Trophoblast cell (in vitro differentiated cells and primary cell): ENCODE results near the gene CRHBP.
"Not testable (repeated sequence)": the region's sequence is repeated elsewhere in the genome, so short reads cannot be mapped to it uniquely, and the experiment has no call there.

Experiments
- DNase-seq, 2 donors: peaks; one replicate each; pipeline ENCODE4 v3.0.0-alpha.2; 2016
- H2AFZ ChIP-seq: 2 replicates; pipeline ENCODE4 v1.6.1; 2013; ENCODE audit warnings: low read length, moderate library complexity, mild to moderate bottlenecking; ENCODE audit not compliant: insufficient read depth, poor library complexity
- H2AK5ac ChIP-seq: 2 replicates; pipeline ENCODE4 v1.6.1; 2013; ENCODE audit warnings: mild to moderate bottlenecking, low read length
- H2BK120ac ChIP-seq: 2 replicates; pipeline ENCODE4 v1.6.1; 2013; ENCODE audit warnings: low read length, mild to moderate bottlenecking, moderate library complexity; ENCODE audit not compliant: insufficient read depth, poor library complexity
- H2BK12ac ChIP-seq: 2 replicates; pipeline ENCODE4 v1.6.1; 2013; ENCODE audit warnings: mild to moderate bottlenecking, low read length, moderate library complexity
- H2BK5ac ChIP-seq: 2 replicates; pipeline ENCODE4 v1.6.1; 2013; ENCODE audit warnings: low read length, low read depth, moderate library complexity, mild to moderate bottlenecking; ENCODE audit not compliant: poor library complexity
- H3K14ac ChIP-seq: 2 replicates; pipeline ENCODE4 v1.6.1; 2013; ENCODE audit warnings: mild to moderate bottlenecking, low read length
- H3K18ac ChIP-seq: 2 replicates; pipeline ENCODE4 v1.6.1; 2013; ENCODE audit warnings: mild to moderate bottlenecking, low read length
- H3K23ac ChIP-seq: 2 replicates; pipeline ENCODE4 v1.6.1; 2013; ENCODE audit warnings: low read length
- H3K27ac ChIP-seq: 2 replicates; pipeline ENCODE4 v1.5.1; 2013; ENCODE audit warnings: low read depth, mild to moderate bottlenecking, inconsistent platforms, low read length, moderate library complexity
- H3K27me3 ChIP-seq: 2 replicates; pipeline ENCODE4 v1.6.1; 2013; ENCODE audit warnings: inconsistent platforms, mild to moderate bottlenecking, low read length, moderate library complexity; ENCODE audit not compliant: insufficient read depth
- H3K36me3 ChIP-seq, 2 experiments: 1 replicate in 1 of 2; 2 replicates in 1 of 2; pipeline ENCODE4 v1.6.1; 2013; ENCODE audit warnings: low read length in 2 of 2, mild to moderate bottlenecking in 2 of 2, moderate library complexity in 1 of 2; ENCODE audit not compliant: insufficient read depth in 2 of 2, control insufficient read depth in 1 of 2
- H3K4ac ChIP-seq: 2 replicates; pipeline ENCODE4 v1.6.1; 2013; ENCODE audit warnings: low read depth, mild to moderate bottlenecking, low read length, moderate library complexity
- H3K4me1 ChIP-seq, 2 experiments: 1 replicate in 1 of 2; 2 replicates in 1 of 2; pipeline ENCODE4 v1.6.1; 2013; ENCODE audit warnings: low read length in 2 of 2, mild to moderate bottlenecking in 2 of 2, moderate library complexity in 1 of 2; ENCODE audit not compliant: insufficient read depth in 2 of 2, control insufficient read depth in 1 of 2
- H3K4me2 ChIP-seq: 2 replicates; pipeline ENCODE4 v1.6.1; 2013; ENCODE audit warnings: inconsistent platforms, mild to moderate bottlenecking, low read length, moderate library complexity
- H3K4me3 ChIP-seq: 2 replicates; pipeline ENCODE4 v1.5.1; 2013; ENCODE audit warnings: mild to moderate bottlenecking, low read depth, low read length, inconsistent platforms
- H3K79me1 ChIP-seq: one replicate; pipeline ENCODE4 v1.6.1; 2013; ENCODE audit warnings: low read length
- H3K79me2 ChIP-seq: 2 replicates; pipeline ENCODE4 v1.6.1; 2013; ENCODE audit warnings: low read length, mild to moderate bottlenecking; ENCODE audit not compliant: control insufficient read depth, insufficient read depth, poor library complexity
- H3K9ac ChIP-seq: 2 replicates; pipeline ENCODE4 v1.6.1; 2013; ENCODE audit warnings: mild to moderate bottlenecking, low read length
- H3K9me3 ChIP-seq: 2 replicates; pipeline ENCODE4 v1.6.1; 2013; ENCODE audit warnings: low read depth, mild to moderate bottlenecking, control low read depth, inconsistent platforms, low read length; ENCODE audit not compliant: insufficient read depth
- H4K12ac ChIP-seq: 2 replicates; pipeline ENCODE4 v1.6.1; 2013; ENCODE audit warnings: low read depth, mild to moderate bottlenecking, low read length, moderate library complexity
- H4K8ac ChIP-seq: 2 replicates; pipeline ENCODE4 v1.6.1; 2013; ENCODE audit warnings: low read depth, mild to moderate bottlenecking, low read length, moderate library complexity
- H4K91ac ChIP-seq: one replicate; pipeline ENCODE4 v1.6.1; 2013; ENCODE audit warnings: low read depth, mild to moderate bottlenecking, low read length, moderate library complexity
- WGBS: extraction: QIAGEN DNeasy Blood & Tissue Kit; methylation state at CpG from one replicate; pipeline ENCODE4 v1.1.7; 2013; ENCODE audit warnings: missing lambda C conversion rate; ENCODE audit not compliant: insufficient read length, insufficient coverage; ENCODE audit errors: extremely low coverage; 5-methylcytosine and 5-hydroxymethylcytosine counted together

CRHBP gene

GRCh38 chr5:76993436-76993835, 40.6 kb downstream of the CRHBP start:
- not testable (repeated sequence) for H2BK12ac ChIP-seq, H2AFZ ChIP-seq, H3K27me3 ChIP-seq, H3K4me3 ChIP-seq, H4K8ac ChIP-seq, H3K14ac ChIP-seq, H3K9me3 ChIP-seq, H3K36me3 ChIP-seq, H2AK5ac ChIP-seq, H3K79me2 ChIP-seq, H3K18ac ChIP-seq, H2BK120ac ChIP-seq, H3K79me1 ChIP-seq, H3K27ac ChIP-seq, H4K91ac ChIP-seq, H3K4me2 ChIP-seq, H3K4me1 ChIP-seq, H3K4ac ChIP-seq, H3K23ac ChIP-seq, H2BK5ac ChIP-seq, H4K12ac ChIP-seq, DNase-seq, H3K9ac ChIP-seq
- WGBS, result no CpG with 5 or more reads among the region's 9 CpGs

GRCh38 chr5:76994337-76994736, 41.5 kb downstream of the CRHBP start:
- no peak overlapping the region for H2AFZ ChIP-seq
- no peak overlapping the region for H3K14ac ChIP-seq
- no peak overlapping the region for H3K27ac ChIP-seq
- no peaks in the 10 kb centered on the region for H3K79me2 ChIP-seq
- no peaks in the 10 kb centered on the region for H3K4me1 ChIP-seq
- H2BK12ac ChIP-seq, result no peak overlapping the region
- no peak overlapping the region for H2BK120ac ChIP-seq
- H3K4me3 ChIP-seq, result no peak overlapping the region
- no peak for DNase-seq
- no peak overlapping the region for H4K91ac ChIP-seq
- no peak overlapping the region for H4K8ac ChIP-seq
- H4K12ac ChIP-seq, result no peak overlapping the region
- H3K9me3 ChIP-seq, result no peaks in the 10 kb centered on the region
- H2AK5ac ChIP-seq, result no peak overlapping the region
- H3K23ac ChIP-seq, result no peak overlapping the region
- no peak overlapping the region for H2BK5ac ChIP-seq
- no peak overlapping the region for H3K9ac ChIP-seq
- WGBS, result 0% methylated on average over 1 of the region's 6 CpGs
- H3K36me3 ChIP-seq, result no peaks in the 10 kb centered on the region
- H3K18ac ChIP-seq, result no peak overlapping the region
- no peak overlapping the region for H3K4me2 ChIP-seq
- H3K4ac ChIP-seq, result no peak overlapping the region
- H3K79me1 ChIP-seq, result no peaks in the 10 kb centered on the region
- H3K27me3 ChIP-seq, result no peaks in the 10 kb centered on the region

- not testable (repeated sequence) for H4K8ac ChIP-seq, H4K12ac ChIP-seq, H3K4me1 ChIP-seq, H3K14ac ChIP-seq, H3K79me1 ChIP-seq, H2BK5ac ChIP-seq, H2BK120ac ChIP-seq, H3K18ac ChIP-seq, H3K9ac ChIP-seq, H3K36me3 ChIP-seq, H3K4ac ChIP-seq, H4K91ac ChIP-seq, H3K27me3 ChIP-seq, H2AK5ac ChIP-seq, DNase-seq, H3K27ac ChIP-seq, H3K9me3 ChIP-seq, H3K4me3 ChIP-seq, H2BK12ac ChIP-seq, H2AFZ ChIP-seq, H3K79me2 ChIP-seq, H3K4me2 ChIP-seq, H3K23ac ChIP-seq
- WGBS, result no CpG with 5 or more reads among the region's 4 CpGs
These were observed 45.4 kb downstream of the CRHBP start for GRCh38 chr5:76998251-76998650.

- Histone ChIP-seq H3K36me3 (no peaks in the 10 kb centered on the region), H2AK5ac (no peak overlapping the region), H4K8ac (no peak overlapping the region), H3K9ac (no peak overlapping the region), H2AFZ (no peak overlapping the region), H3K79me2 (no peaks in the 10 kb centered on the region), H3K27ac (no peak overlapping the region), H3K23ac (no peak overlapping the region), H3K79me1 (no peaks in the 10 kb centered on the region), H4K12ac (no peak overlapping the region), H3K4ac (no peak overlapping the region), H2BK120ac (no peak overlapping the region), H3K9me3 (no peaks in the 10 kb centered on the region), H3K14ac (no peak overlapping the region), H4K91ac (no peak overlapping the region), H3K4me3 (no peak overlapping the region), H3K4me2 (no peak overlapping the region), H2BK12ac (no peak overlapping the region), H3K4me1 (no peaks in the 10 kb centered on the region), H3K18ac (no peak overlapping the region), H3K27me3 (no peaks in the 10 kb centered on the region), H2BK5ac (no peak overlapping the region)
- WGBS, result no CpG with 5 or more reads among the region's 2 CpGs
- DNase-seq, result peak; percentile 78 to 90
These were observed 46.6 kb downstream of the CRHBP start for GRCh38 chr5:76999451-76999850.
